ENCODE data around the gene CNIH2.

DNA sequence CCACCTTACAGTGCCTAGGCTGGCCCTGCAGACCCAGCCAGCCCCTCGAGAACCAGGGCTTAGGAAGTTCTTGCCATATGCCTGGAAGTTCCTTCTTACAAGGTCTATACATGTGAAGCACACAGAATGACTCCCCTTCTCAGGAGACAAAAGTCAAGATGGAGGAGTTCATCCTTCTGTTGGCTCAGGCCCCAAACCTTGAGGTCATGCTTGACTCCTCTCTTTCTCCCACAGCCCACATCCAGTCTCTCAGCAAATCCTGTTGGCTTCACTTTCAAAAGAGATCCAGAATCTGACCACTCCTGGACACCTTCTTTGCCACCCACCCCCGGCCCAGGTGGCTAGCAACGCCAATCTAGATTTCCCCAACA is 40.6 kb downstream of the CNIH2 start:
- TF ChIP-seq EP300 (conservative IDR thresholded peaks at IDR 0.05; ENCODE audit: poor library complexity, severe bottlenecking) = no peak
- TF ChIP-seq, protein P1, sequence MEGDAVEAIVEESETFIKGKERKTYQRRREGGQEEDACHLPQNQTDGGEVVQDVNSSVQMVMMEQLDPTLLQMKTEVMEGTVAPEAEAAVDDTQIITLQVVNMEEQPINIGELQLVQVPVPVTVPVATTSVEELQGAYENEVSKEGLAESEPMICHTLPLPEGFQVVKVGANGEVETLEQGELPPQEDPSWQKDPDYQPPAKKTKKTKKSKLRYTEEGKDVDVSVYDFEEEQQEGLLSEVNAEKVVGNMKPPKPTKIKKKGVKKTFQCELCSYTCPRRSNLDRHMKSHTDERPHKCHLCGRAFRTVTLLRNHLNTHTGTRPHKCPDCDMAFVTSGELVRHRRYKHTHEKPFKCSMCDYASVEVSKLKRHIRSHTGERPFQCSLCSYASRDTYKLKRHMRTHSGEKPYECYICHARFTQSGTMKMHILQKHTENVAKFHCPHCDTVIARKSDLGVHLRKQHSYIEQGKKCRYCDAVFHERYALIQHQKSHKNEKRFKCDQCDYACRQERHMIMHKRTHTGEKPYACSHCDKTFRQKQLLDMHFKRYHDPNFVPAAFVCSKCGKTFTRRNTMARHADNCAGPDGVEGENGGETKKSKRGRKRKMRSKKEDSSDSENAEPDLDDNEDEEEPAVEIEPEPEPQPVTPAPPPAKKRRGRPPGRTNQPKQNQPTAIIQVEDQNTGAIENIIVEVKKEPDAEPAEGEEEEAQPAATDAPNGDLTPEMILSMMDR (IDR thresholded peaks at IDR 0.05; ENCODE audit: poor library complexity, severe bottlenecking) = no peak
- TF ChIP-seq RAD21 (conservative IDR thresholded peaks at IDR 0.05) = no peak
- TF ChIP-seq POLR2AphosphoS5 (IDR thresholded peaks at IDR 0.05) = no peak
- no peak for TF ChIP-seq REST (IDR thresholded peaks at IDR 0.05; ENCODE audit: borderline replicate concordance)
- TF ChIP-seq MXI1 (conservative IDR thresholded peaks at IDR 0.05; ENCODE audit: poor library complexity, severe bottlenecking) = no peak
- TF ChIP-seq SMC3 (conservative IDR thresholded peaks at IDR 0.05; ENCODE audit: poor library complexity) = no peak
- TF ChIP-seq EZH2 (IDR thresholded peaks at IDR 0.05; ENCODE audit: borderline replicate concordance, insufficient read depth, low read length, poor library complexity, severe bottlenecking) = no peak

All from neural cell (in vitro differentiated cells).